GM10248 (cell line): ENCODE results near the gene SLC7A8.

Experiments used
- CTCF ChIA-PET: fragments of 300-600 bp; sonication (Branson Sonifier 250); formaldehyde crosslinking; extraction: SDS; loops from one replicate; lab custom pipeline; 2021; ENCODE audit warnings: antibody characterized with exemption; lab: Yijun Ruan, JAX
- POLR2A ChIA-PET: fragments of 350-650 bp; sonication (Branson Sonifier 250); formaldehyde crosslinking; extraction: SDS; loops from one replicate; lab custom pipeline; 2020; ENCODE audit warnings: antibody characterized with exemption; lab: Yijun Ruan, JAX
- DNase-seq: peaks from one replicate; pipeline ENCODE4 v3.0.0; 2012; ENCODE audit errors: extremely low spot score
- TF ChIP-seq, protein P1 (sequence below): IDR thresholded peaks from 2 replicates; pipeline ENCODE4 v1.5.1; 2012; ENCODE audit warnings: mild to moderate bottlenecking, low read depth; ENCODE audit errors: extremely low read depth, missing control alignments, control extremely low read depth

SLC7A8 gene

DNA sequence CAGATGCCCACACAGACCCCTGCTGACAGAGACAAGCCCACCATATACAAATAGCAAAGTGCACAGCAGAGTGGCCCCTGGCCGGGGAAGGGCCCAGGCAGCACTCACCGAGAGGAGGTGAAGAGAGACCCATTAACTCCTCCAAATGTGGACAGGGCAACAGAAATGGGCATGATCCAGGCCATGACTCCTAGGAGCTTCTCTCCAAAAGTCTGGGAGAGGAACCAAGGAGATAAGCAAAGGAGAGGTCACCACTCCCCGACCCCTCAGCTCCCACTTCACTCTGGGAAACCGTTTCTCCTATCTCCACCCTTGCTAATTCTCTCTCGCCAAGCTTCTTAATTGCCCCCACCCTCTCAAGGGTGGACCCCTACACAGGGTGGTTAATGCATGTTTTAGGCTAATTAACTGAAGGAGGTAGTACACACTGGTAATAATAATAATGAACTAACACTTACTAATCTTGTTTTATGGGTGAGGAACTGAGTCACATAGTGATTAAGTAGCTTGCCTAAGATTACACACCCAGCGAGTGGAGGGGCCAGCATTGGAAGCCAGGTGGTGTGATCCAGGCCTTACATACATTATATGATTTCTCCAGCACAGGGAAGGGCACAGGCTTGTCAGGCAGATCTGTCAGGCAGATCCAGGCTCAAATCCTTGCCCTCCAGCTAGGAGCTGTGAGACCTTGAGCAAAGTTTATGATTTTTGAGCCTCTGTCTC is 45.5 kb downstream of the SLC7A8 start:
- TF ChIP-seq, protein P1, sequence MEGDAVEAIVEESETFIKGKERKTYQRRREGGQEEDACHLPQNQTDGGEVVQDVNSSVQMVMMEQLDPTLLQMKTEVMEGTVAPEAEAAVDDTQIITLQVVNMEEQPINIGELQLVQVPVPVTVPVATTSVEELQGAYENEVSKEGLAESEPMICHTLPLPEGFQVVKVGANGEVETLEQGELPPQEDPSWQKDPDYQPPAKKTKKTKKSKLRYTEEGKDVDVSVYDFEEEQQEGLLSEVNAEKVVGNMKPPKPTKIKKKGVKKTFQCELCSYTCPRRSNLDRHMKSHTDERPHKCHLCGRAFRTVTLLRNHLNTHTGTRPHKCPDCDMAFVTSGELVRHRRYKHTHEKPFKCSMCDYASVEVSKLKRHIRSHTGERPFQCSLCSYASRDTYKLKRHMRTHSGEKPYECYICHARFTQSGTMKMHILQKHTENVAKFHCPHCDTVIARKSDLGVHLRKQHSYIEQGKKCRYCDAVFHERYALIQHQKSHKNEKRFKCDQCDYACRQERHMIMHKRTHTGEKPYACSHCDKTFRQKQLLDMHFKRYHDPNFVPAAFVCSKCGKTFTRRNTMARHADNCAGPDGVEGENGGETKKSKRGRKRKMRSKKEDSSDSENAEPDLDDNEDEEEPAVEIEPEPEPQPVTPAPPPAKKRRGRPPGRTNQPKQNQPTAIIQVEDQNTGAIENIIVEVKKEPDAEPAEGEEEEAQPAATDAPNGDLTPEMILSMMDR = no peak
- CTCF ChIA-PET = interaction anchor here (0.9 to 1.5 kb wide), 3 partner anchors 9 to 242 kb away, joined by 3 to 4 read pairs (median 3); no protein-coding TSS in a partner anchor
- DNase-seq = no peak
- POLR2A ChIA-PET = no interaction called here

DNA sequence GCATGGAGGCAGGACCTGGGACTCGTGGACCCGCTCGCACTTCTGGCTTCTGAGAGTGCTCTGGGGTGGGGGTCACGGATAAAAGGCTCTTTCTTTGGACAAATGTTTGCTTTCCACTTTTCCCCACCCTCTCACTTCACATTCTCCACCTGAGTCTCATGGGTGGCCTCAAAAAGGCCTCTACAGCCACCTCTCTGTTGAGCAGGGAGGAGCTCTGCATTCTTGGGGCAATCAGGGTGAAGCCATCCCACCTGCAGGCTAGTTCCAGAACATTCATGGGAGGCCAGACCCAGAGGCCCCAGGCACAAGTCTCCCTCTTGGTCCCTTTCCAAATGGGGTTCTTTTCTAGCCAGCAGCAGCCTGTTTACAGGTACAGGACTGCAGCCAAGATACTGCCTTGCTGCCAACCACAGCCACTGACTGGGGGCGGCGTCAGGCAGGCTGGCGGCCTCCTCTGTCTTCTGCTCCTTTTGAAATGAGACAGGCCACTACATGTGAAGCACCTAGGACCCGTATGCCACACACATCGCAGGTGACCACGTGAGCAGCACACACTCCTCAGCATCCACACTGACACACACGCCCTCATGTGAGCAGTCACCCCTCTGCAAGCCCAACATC is 46.2 kb downstream of the SLC7A8 start:
- TF ChIP-seq, protein P1 = no peak
- DNase-seq = no peak
- POLR2A ChIA-PET = no interaction called here
- CTCF ChIA-PET = interaction anchor here (1.5 kb wide), 1 partner anchor 8 kb away, joined by 4 read pairs; no protein-coding TSS in a partner anchor

GRCh38 chr14:23136566-23137133 is 46.8 kb downstream of the SLC7A8 start:
- TF ChIP-seq, protein P1 = no peak
- POLR2A ChIA-PET = no interaction called here
- CTCF ChIA-PET = interaction anchor here (1.5 to 1.6 kb wide), 2 partner anchors 8 to 15 kb away, joined by 4 to 7 read pairs; no protein-coding TSS in a partner anchor
- no peak for DNase-seq

DNA sequence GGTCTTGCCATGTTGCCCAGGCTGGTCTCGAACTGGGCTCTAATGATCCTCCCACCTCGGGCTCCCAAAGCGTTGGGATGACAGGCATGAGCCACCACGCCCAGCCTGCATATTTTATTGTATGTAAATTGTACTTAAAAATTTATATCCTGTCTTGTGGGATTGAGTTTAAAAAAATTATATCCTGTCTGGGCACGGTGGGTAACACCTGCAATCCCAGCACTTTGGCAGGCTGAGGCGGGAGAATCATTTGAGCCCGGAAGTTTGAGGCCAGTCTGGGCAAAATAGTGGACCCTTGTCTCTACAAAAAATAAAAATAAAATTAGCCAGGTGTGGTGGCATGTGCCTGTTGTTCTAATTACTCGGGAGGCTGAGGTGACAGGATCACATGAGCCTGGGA is 50.5 kb downstream of the SLC7A8 start:
- no peak for DNase-seq
- ChIA-PET POLR2A (no interaction called here), CTCF (interaction anchor here (1.8 kb wide), 1 partner anchor 12 kb away, joined by 10 read pairs; no protein-coding TSS in a partner anchor)
- TF ChIP-seq, protein P1 = no peak

- TF ChIP-seq, protein P1 = no peak
- POLR2A ChIA-PET = no interaction called here
- CTCF ChIA-PET = interaction anchor here (2.0 to 4.5 kb wide), 2 partner anchors 11 to 56 kb away, joined by 6 to 44 read pairs; no protein-coding TSS in a partner anchor
- DNase-seq = no peak
Observed at GRCh38 chr14:23131482-23131881, 52.0 kb downstream of the SLC7A8 start.

GRCh38 chr14:23130871-23131270 is 52.6 kb downstream of the SLC7A8 start:
- ChIA-PET CTCF (interaction anchor here (2.0 to 4.5 kb wide), 2 partner anchors 10 to 56 kb away, joined by 6 to 44 read pairs; no protein-coding TSS in a partner anchor), POLR2A (no interaction called here)
- no peak for DNase-seq
- TF ChIP-seq, protein P1 = no peak
